HG03025 (cell line): ENCODE data around the gene MICALL1.
A peak's percentile ranks its signal among the peaks of the same experiment; 100 is the strongest.
"Not testable (repeated sequence)": the region's sequence is repeated elsewhere in the genome, so short reads cannot be mapped to it uniquely, and the experiment has no call there.

Source experiments
- ATAC-seq: cut with Tn5 transposase; IDR thresholded peaks from one replicate; pipeline ENCODE4 v1.9.1; 2021; ENCODE audit warnings: mild to moderate bottlenecking, moderate library complexity; ENCODE audit not compliant: unreplicated experiment, low FRiP score

MICALL1 gene

GRCh38 chr22:37953437-37954179 is 47.5 kb downstream of the MICALL1 start, which contains the start of the genes C22orf23 and POLR2F:
Gene C22orf23, minus strand, starts transcription at chr22:37953601. Its CDS starts 452 bp downstream, at chr22:37953149.
Gene POLR2F, plus strand, starts transcription at chr22:37953699. Its CDS starts 89 bp downstream, at chr22:37953788.
- peak; percentile 66 for ATAC-seq

- no peak for ATAC-seq
Observed at GRCh38 chr22:37954686-37955085, 48.6 kb downstream of the MICALL1 start.

DNA sequence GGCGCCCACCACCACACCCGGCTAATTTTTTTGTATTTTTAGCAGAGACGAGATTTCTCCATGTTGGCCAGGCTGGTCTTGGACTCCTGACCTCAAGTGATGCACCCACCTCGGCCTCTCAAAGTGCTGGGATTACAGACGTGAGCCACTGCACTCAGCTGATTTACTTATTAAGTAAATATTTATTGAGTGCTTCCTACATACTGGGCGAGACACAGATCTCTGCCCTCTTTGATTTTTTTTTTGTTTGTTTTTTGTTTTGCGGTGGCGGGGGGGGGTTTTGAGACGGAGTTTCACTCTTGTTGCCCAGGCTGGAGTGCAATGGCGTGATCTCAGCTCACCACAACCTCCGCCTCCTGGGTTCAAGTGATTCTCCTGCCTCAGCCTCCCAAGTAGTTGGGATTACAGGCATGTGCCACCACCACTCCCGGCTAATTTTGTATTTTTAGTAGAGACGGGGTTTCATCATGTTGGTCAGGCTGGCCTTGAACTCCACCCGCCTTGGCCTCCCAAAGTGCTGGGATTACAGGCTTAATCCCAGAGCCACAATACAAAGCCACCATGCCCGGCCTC is 49.8 kb downstream of the MICALL1 start:
- ATAC-seq = not testable (repeated sequence)

- ATAC-seq = no peak
Observed at GRCh38 chr22:37957232-37957631, 51.1 kb downstream of the MICALL1 start.

- no peak for ATAC-seq
Observed at GRCh38 chr22:37959231-37959825, 53.2 kb downstream of the MICALL1 start.

DNA sequence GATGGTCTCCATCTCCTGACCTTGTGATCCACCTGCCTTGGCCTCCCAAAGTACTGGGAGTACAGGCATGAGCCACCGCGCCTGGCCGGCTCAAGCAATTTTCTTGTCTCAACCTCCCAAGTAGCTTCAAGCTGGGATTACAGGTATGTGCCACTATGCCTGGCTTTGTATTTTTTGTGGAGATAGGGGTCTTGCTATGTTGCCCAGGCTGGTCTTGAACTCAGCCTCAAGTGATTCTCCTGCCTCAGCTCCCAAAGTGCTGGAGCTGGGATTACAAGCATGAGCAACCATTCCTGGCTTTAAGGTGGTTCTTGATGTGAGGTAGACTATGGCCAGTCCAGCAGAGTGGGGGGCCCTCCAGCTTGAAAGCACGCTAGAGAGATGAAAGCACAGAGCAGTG is 55.0 kb downstream of the MICALL1 start:
- ATAC-seq = no peak

- no peak for ATAC-seq
Observed at GRCh38 chr22:37965940-37966664, 60.0 kb downstream of the MICALL1 start.

DNA sequence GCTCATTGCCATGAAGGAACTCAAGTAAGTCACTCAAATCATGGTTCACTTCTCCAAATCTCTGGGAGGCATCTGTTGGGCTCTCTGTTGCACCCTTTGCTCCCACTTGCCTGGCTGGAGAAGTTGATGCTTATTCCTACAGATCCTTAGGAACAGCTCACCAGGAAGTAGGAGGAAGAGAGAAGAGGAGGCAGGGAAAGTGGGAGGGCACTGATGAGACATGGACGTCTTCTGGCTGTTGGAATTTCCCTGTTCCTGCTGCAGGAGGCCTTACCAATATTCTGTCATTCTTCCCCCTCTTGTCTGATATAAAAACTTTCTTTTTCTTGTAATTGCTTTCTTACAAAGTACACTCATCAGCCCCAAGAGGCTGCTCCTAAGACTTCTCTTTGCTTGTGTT is 61.0 kb downstream of the MICALL1 start:
- ATAC-seq = no peak

DNA sequence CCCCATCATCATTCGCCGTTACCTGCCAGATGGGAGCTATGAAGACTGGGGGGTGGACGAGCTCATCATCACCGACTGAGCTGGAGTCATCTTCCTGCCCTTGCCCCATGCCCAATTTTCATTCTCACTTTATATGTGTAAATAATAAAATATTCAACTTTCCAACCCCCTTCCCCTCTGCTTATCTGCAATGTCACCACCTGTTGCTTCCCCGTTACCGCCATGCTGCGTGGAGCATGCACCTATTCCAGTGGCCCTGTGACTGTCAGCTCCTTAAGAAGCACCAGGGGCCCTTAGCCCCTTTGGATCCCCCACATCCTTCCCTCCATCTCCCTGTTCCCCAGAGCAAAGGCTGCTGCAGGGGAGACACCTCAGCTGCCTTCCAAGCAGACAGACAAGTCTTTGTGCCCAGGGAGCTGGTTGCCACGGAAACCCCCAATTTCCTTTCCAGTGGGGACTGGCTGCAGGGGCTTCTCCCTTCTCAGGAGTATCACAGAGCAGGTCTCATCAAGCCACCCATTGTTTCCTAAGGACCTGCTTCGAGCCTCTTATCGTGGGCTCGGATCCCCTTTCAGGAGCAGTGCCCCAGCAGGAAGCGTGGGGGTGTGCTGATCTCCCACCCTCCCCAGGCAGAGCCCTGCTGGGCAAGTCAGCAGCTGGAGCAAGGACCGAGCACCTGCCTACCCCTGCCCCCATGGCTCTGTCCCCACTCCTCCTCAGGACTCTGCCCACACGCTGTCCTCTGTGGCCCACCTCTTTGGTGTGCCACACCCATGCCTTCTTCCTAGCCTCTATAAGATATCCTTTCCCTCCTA is 61.7 kb downstream of the MICALL1 start:
- ATAC-seq = no peak

DNA sequence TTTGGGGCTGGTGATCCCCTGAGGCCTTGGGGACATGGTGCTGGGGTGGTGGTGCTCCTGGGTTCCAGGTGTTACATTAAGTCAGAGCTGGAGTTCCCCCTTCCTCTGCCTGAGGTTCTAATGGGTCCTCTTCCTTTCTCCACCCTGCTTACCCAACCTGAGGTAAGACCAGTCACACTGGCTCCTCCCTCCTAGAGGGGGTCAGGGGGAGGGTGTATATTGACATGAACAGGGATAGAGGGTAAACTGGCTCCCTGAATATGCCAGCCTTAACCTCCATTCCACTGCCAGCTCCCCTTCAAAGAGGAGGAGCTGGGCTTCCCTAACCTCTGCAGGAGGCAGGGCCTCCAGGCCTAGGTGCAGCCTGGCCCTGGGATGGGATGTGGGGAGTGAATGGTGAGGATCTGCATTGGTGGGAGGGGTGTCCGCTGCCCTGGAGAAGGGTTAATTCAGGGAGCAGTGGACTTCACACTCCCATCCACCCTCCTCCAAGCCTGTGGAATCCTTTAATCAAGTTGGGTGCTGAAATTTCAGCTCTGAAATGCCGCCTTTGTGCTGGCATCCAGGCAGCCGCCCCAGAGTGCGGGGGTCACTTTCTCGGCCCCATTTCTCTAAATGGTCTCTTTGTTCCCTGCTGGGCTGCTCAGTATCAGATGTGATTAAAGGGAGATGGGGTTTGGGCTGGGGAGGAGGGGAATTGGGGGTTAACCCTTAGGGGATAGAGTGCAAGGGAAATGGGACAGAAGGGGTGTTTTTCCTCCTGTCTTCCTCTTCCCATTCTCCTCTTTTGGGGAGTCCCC is 62.6 kb downstream of the MICALL1 start:
- ATAC-seq = no peak

DNA sequence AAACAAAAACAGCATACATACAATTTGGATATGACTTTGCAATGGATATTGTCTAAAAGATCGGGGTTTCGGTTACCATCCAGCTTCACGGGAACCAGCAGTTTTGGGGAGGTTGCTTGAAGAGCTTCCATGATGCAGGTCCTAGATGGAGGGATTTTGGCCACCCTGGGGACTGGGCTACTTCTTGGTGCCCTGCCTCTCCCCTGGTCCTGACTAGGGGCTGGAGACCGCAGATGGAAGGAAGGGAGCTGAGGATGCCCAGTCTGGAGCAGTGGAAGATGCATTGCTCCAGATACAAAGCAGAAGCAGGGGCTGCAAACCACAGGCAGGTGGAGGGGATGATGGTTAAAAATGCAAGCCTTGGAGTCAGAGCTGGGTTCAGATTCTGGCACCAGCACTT is 64.8 kb downstream of the MICALL1 start:
- ATAC-seq = no peak

DNA sequence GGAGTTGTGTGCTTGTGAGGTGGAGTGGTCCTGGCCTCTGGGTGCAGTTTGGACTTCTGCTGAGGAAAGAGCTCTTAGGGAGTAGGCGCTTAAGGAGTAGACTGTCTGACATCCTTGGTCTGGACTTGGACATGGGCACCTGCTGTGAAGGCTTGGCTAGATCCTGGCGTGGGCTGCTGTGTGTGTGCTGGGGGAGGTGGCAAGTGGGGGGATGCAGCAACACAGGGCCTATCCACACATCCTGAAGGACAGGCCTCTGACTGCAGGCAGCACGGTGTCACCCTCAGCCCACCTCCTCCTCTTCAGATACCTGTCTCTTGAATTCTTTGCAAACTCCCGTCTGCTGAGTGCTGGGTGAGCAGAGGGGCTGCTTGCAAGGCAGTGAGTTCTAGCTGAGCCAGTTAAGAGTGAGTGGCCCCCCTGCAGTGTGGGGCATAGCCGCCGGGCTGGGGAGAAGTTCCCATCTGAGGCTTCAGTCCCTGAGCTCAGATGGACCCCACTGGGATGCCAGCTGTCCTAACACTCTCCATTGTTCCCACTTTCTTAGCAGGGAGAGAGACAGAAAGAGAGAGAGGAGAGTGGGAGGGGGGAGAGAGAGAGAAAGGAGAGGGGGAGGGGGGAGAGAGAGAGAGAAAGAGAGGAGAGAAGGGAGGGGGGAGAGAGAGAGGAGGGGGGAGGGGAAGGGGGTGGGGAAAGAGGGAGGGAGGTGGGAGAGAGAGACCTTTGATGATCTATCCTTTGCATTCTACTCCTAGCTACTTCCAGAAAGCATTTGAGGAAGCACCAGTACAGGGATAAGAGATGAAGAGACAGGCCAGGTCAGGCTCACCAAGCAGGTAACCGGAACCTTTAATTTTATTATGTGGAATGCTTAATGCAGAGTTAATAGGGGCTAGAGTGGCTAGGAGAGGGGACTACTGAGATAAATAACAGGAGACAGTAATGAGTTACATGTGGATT is 65.7 kb downstream of the MICALL1 start:
- no peak for ATAC-seq

GRCh38 chr22:37972527-37972926 is 66.4 kb downstream of the MICALL1 start:
- no peak for ATAC-seq

GRCh38 chr22:37973271-37974170 is 67.4 kb downstream of the MICALL1 start:
- no peak for ATAC-seq

DNA sequence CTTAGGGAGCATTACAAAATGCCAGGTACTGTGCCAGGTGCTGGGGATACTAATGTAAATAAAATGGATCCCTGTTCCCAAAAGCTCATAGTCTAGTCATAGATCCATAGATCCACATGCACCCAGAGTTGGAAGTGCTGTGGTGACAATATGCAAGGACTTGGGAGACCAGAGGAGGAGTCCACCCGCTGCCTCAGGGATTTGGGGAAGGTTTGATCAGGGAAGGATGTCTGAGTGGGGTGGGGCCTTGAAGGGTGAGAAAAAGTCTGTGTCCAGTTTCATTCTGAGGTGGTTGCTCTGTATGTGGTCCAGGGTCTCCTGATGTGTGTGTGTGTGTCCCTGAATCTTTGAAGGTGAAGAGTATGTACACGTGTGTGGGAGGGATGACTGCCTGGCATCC is 69.1 kb downstream of the MICALL1 start:
- ATAC-seq = no peak

DNA sequence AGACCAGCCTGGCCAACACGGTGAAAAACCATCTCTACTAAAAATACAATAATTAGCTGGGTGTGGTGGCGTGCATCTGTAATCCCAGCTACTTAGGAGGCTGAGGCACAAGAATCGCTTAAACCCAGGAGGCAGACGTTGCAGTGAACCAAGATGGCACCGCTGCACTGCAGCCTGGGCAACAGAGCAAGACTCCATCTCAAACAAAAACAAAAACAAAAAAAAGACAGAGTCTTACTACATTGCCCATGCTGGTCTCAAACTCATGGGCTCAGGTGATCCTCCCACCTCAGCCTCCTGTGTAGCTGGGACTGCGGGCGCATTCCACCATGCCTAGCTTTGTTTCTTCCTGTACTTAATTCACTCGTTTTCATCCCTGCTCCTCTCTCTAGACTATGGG is 69.9 kb downstream of the MICALL1 start:
- ATAC-seq = not testable (repeated sequence)

GRCh38 chr22:37976547-37976946 is 70.5 kb downstream of the MICALL1 start:
- ATAC-seq = no peak
